HG03066 (cell line): ENCODE measurements around the gene RASGEF1B.

Experiments used
- ATAC-seq: cut with Tn5 transposase; IDR thresholded peaks from one replicate; pipeline ENCODE4 v1.9.1; 2021; ENCODE audit warnings: low read depth; ENCODE audit not compliant: unreplicated experiment

The RASGEF1B gene

DNA sequence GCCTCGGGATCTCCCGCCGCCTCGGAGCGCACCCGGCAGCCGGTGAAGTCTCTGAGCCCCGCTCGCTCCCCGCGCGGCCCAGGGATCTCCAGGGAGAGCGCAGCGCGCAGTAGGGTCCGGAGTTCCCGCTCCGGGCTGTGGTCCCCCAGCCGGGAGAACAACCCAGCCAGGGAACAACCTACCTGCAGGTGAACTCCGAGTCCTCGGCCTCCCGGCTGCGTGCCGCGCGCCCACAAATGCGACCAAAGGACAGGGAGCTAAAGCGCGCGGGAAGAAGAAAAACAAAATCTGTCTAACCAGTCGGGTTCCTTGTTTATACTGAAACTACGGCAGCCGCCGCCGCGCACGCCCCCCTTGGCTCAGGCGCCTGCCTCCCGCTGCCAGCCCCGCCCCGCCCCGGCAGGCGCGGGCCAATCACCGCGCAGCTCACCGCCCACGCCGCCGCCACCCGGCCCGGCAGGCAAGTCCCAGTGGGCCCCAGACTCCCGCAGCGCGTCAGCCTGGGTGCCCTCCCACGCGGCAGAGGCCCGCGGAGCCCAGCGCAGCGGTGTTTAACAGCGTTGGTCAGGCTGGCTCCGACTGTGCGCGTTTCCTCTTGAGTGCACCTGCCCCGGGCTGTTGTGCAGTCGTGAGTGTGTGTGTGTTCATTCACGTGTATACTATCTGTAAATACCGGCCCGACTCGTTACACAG, at the start of gene RASGEF1B:
TSS of gene RASGEF1B (minus strand) at position 320 of the 693 bp plus-strand sequence. CDS start 12,399 bp downstream, outside the sequence.
- peak; percentile 87 for ATAC-seq

DNA sequence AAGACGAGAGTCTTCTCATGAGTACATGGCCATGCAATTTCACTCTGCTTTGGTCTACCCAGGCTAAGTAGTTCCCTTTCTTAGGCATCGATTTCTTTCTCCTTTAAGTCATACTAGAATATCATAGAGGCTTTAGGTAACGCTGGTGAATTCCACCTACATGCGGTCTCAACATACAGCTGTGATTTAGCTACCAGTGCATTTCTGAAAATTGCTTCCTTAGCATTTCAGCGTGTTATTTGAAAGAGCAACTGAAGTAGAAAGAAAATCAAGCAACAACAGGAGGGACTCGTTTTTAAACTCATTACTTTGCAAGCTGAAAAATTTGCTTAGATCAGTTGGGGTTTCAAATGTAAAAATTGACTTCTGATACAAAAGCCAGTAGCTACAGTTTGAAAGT, 48.1 kb upstream of the RASGEF1B start:
- no peak for ATAC-seq

DNA sequence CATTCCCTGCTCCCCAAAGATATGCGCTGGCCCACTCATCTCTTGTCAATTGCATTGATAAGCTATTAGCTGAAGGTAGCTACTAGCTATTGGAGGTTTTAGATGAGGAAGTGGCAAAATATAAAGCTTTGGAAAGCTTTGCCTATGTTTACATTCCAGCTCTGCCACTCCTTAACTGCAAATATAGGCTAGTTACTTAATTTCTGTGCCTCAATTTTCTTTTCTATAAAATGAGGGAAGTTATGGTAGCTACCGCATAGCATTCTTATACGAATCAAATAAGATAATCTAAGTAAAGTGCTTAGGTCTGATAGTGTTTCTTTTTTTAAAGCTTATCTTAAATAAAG, 47.7 kb upstream of the RASGEF1B start:
- ATAC-seq, result no peak

- ATAC-seq, result no peak
Measured at GRCh38 chr4:81518762-81519426, 47.2 kb upstream of the RASGEF1B start.

GRCh38 chr4:81516241-81516640, 44.5 kb upstream of the RASGEF1B start:
- no peak for ATAC-seq

- ATAC-seq, result no peak
Measured at GRCh38 chr4:81512757-81513501, 41.2 kb upstream of the RASGEF1B start.

- ATAC-seq, result no peak
Measured at GRCh38 chr4:81512001-81512756, 40.5 kb upstream of the RASGEF1B start.

- ATAC-seq, result no peak
Measured at GRCh38 chr4:81510643-81511178, 39.0 kb upstream of the RASGEF1B start.

DNA sequence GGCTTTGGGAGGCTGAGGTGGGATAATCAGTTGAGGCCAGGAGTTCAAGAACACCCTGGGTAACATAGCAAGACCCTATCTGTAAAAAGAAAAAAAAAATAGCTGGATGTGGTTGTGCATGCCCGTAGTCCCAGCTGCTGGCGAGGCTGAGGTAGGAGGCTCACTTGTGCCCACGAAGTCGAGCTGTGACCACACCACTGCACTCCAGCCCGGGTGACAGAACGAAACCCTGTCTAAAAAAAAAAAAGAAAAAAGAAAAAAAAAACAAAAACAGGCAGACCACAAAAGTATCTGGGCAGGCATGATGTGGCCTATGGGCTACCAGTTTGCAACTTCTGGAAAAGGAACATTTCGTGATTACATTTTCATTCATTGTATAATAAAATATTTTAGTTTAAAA, 38.1 kb upstream of the RASGEF1B start:
- no peak for ATAC-seq

DNA sequence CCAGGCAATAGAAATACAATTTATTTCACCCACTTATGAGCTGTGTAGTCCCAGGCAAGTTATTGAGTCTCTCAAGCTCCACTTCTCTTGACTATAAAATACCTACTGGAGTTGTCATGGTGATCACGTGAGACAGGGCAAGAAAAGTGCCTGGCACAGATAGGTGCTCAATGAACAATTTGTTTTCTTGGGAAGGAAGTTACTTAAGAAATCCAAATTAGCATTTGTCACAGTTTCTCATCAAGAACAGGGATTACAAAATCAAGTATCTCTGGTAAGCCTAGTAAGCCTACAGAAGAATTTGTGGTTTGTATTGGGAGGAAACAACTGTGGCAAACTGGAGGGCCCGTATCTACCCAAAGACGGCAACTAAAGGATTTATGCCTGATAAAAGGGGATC, 37.5 kb upstream of the RASGEF1B start:
- ATAC-seq, result no peak

DNA sequence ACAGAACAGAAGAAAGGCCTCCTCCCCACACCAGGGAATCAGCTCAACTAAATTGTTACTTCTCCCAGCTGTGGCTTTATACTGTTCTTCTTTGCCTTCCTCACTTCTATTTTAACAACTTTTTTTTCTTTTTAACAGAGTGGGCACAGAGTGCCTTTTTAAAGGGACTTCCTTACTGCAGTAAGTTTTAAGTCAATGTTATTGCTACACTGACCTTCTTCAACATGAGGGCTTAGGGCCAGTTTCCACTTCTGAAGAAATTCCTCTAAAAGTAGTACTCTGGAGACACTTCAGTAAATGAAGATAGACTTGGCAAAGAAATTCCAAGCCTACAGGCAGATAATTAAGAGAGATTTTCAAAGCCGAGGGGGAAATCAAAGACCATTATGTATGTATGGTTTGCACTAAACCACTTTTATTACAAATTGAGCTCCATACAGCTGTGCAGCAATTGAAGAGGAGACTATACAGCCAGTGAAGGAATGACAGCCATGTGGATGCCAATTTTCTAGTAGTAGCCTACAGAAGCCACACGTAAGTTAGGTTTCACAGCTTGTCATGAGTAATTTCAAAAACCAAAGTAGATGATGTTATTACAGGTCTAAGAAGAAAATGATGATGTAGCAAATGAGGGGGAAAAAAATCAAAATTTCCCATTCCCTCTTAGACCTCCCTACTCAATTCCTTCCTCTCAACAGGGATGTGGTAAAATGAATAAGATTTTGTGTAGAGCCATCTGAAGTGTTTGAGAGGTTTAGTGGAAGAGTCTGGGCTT, 36.9 kb upstream of the RASGEF1B start:
- ATAC-seq, result no peak

GRCh38 chr4:81507530-81507929, 35.8 kb upstream of the RASGEF1B start:
- ATAC-seq, result no peak

GRCh38 chr4:81506731-81507130, 35.0 kb upstream of the RASGEF1B start:
- peak; percentile 59 for ATAC-seq

- ATAC-seq, result no peak
Measured at GRCh38 chr4:81505726-81506125, 34.0 kb upstream of the RASGEF1B start.

- ATAC-seq, result no peak
Measured at GRCh38 chr4:81505004-81505598, 33.4 kb upstream of the RASGEF1B start.

DNA sequence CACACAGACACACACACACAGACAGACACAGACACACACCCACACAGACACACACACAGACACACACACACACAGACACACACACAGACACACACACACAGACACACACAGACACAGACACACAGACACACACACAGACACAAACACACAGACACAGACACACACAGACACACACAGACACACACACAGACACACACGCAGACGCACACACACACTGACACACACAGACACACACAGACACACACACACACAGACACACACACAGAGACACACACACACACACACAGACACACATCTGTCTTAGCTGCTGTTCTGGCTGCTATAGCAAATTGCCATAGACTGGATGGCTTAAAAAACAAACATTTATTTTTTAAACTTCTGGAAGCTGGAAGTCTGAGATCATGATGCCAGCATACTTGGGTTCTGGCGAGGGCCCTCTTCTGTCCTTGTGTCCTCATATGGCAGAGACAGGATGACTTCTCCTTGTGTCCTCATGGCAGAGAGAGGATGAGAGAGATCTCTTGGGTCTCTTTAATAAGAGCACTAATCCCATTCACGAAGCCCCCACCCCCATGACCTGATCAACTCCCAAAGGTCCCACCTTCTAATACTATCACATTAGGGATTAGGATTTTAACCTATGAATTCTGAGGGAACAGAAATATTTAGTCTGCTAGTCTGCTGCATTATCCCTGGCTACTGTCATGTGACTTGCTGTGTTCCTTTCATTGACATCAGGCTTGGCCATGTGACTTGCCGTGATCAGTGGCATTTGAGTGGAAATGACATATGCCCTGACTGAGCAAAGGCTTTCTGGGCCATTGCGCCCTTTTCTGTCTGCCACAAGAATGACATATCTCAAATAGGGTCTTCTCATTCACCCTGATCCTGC, 32.7 kb upstream of the RASGEF1B start:
- no peak for ATAC-seq

DNA sequence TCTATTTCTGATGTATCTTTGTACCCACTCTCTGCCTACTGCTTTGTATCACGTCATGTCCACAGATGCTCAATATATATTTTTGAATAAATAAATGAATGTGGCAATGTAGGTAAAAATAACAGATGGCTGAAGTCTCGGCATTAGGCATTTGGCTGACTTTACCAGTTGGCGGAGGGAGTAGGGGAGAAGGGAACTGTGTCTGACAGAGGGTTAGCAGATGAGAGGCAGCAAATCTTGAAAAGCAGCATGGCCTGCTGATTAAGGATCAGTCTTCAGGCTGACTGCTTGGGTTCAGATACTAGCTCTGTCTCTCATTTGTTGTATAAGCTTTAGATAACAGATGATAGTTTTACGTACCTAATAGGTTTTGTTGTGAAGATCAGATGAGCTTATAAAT, 31.9 kb upstream of the RASGEF1B start:
- no peak for ATAC-seq

GRCh38 chr4:81502564-81502963, 30.9 kb upstream of the RASGEF1B start:
- ATAC-seq, result no peak

GRCh38 chr4:81499840-81500239, 28.1 kb upstream of the RASGEF1B start:
- ATAC-seq, result no peak
